Measurements from ENCODE around the gene MST1R.

Gene MST1R

DNA sequence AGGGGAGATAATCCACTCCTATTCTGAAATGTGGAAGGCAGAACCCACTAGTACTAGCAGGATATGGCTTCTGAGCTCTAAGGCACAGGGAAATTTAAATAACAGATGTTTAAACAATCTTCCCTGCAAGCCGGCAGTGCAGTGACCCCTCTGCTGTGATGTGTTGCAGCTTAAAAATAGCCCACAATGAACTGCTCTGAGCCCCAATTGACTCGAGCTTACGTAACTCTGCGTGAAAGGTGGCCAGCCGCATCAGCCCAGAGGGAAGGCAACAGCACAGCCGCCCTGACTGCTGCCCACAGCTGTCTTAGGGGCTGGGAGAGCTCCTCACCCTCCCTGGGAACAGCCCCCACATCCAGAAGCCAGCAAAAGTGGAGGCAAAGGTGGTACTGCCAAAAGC lies 21.5 kb downstream of the MST1R start:
- in situ Hi-C loops (cut with MboI; ENCODE audit: low pct_unique_long_range_greater_than_20kb, low sequenced_read_pairs), result no loop called here
- peak; percentile 24 for DNase-seq

DNA sequence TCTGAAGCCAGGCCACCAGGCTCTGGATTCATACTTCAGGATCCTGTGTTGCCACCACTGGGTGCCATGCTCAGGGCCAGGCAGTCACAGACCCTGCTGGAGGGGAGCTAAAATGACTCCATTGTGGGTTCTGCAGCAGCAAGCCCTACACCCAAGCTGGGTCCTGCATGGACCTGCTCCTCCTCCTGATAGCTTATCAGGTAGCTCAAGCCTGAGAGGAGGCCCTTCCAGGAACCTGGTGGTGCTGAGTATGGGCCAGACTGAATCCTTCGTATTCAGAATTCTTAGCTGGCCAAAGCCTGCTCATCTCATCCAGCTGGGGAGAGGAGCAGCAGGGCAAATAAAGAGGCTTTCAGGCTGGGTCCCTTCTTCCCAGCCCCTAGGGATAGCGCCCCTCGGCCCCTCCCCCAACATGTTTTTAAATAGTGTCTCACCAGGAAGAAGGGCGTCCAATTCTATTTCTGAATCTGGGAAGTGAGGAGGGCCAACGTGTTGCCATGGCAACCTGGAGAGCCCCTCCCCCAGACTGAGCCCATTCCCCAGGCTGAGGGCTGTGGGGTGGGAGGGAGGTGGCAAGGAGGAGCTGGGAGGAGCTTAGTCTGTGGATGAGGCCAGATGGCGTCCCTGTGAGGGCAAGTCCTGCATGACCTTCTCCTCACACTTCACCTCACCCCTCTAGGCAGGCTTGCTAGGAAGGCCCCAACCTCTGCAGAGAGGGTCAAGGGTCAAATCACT lies 22.9 kb downstream of the MST1R start:
- in situ Hi-C loops (cut with MboI; ENCODE audit: low pct_unique_long_range_greater_than_20kb, low sequenced_read_pairs), result no loop called here
- DNase-seq, result no peak

- in situ Hi-C loops (cut with MboI; ENCODE audit: low pct_unique_long_range_greater_than_20kb, low sequenced_read_pairs), result no loop called here
- no peak for DNase-seq
These were observed 24.0 kb downstream of the MST1R start for GRCh38 chr3:49879721-49880120.

DNA sequence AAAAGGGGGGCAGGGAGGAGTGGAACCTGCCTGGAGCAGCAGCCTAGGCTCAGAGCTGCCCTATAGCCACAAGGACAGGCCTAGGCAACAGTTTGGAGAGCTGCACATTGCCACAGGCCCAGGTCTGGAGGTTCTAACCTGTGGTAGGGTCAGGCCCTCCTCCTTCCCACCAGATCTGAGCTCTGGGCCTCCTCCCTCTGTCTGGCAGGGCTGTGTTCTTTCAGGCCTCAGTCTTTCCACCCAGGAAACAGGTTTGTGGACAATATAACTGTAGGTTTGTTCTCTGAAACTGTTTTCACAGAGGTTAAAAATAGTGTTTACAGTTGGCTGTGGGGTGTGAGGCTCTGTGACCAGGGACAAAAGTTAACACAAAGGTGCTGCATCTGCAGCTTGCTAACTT lies 25.0 kb downstream of the MST1R start:
- in situ Hi-C loops (cut with MboI; ENCODE audit: low pct_unique_long_range_greater_than_20kb, low sequenced_read_pairs), result no loop called here

DNA sequence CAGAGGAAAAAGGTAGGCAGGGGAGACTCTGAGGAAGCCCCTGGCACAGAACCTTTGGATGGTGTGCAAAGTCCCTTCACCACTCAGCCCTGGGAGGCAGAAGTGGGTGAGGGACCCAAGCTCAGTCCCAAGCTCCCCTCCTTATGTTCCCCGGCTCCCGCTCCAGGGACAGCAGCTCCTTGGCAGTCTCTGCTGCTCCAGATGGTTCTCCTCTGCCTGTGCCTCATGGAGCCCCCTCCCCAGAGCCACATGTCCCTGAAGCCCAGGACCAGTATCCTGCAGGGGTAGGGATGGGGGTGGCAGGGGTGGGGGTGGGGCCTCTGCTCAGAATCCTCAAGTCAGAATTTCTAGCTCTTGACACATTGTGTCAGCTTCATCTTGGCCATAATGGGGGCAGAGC lies 26.0 kb downstream of the MST1R start:
- DNase-seq, result no peak
- in situ Hi-C loops (cut with MboI; ENCODE audit: low pct_unique_long_range_greater_than_20kb, low sequenced_read_pairs), result no loop called here

More for the DNA sequence above, 25.0 kb downstream of the MST1R start:
- DNase-seq, result no peak

- DNase-seq, result no peak
- in situ Hi-C loops (cut with MboI; ENCODE audit: low pct_unique_long_range_greater_than_20kb, low sequenced_read_pairs), result no loop called here
These were observed 27.1 kb downstream of the MST1R start for GRCh38 chr3:49876567-49876966.

DNA sequence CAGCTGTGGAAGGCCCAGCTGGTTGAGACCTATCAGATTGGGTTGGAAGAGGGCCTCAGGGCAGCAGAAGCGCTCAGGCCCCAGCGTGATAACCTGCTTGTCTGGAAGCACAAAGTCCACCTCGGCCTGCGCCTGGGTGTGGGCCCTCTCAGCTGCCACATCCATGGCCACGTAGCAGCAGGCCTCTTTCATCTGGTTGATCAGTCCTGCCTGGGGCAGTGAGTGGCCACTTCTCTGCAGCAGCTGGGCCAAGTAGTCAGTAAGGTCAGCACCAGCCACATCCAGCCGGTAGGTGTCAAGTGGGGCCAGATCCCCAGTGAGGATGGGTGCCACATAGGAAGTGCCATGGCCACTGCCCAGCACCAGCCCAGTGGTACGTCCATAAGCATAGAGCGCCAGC lies 30.1 kb downstream of the MST1R start:
- DNase-seq, result no peak
- in situ Hi-C loops (cut with MboI; ENCODE audit: low pct_unique_long_range_greater_than_20kb, low sequenced_read_pairs), result no loop called here

- in situ Hi-C loops (cut with MboI; ENCODE audit: low pct_unique_long_range_greater_than_20kb, low sequenced_read_pairs), result no loop called here
- peak; percentile 53 for DNase-seq
These were observed 30.8 kb downstream of the MST1R start for GRCh38 chr3:49872801-49873281.

GRCh38 chr3:49871531-49872153 lies 32.0 kb downstream of the MST1R start:
- no peak for DNase-seq
- in situ Hi-C loops (cut with MboI; ENCODE audit: low pct_unique_long_range_greater_than_20kb, low sequenced_read_pairs), result no loop called here

DNA sequence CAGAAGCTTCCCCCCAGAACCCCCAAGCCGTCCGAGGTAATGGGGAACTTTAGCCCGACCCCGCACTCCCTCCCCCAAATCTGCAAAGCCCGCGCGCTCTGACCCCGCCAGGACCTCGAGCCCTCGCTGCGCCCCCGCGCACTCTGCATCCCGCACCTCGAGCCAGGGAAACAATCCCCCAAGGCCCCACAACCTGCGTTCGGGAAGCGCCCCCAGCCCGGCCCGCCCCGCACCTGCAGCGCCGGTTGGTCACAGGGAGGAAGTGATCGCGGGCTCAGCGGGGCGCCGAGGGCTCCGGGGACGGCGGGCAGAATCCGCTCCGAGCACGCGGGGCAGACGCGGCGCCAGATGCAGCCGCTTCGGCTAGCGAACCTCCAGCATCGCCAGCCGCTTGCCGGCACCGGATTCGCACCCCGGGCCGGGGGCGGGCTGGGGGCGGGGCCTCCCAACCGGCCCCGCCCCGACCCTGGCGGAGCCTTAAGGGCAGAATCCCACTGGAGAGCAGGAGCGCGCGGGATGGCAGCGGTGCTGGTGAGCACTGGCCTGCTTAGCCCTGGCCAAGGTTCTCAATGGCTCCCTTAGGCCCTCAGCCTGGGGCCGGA lies 34.0 kb downstream of the MST1R start, which contains the start of gene CAMKV:
CAMKV (minus strand) TSS at position 382 of the 602 bp plus-strand sequence. CDS start 7,518 bp downstream, outside the sequence.
- peak; percentile 58 for DNase-seq
- in situ Hi-C loops (cut with MboI; ENCODE audit: low pct_unique_long_range_greater_than_20kb, low sequenced_read_pairs), result no loop called here

- in situ Hi-C loops (cut with MboI; ENCODE audit: low pct_unique_long_range_greater_than_20kb, low sequenced_read_pairs), result no loop called here
- no peak for DNase-seq
These were observed 34.7 kb downstream of the MST1R start for GRCh38 chr3:49868862-49869466.

DNA sequence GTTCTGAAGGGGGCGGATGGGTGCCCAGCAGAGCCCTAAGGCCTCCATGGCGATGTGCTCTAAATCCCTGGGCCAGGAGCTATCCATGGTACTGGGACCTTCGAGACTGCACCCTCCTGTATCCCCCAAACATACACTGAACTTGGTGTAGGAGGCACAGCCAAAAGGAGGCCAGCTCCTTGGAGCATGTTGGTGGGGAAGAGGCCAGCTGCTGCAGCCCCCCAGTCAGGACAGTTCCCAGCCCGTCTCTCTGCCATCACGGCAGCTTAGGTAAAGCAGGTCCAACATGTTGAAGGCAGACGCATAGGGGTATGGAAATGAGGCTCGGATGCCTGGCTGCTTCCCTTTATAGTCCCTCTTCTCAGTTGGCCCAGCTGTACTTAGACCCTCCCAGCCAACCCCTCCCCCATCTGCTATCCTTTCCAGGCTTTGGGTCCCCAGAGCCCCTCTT lies 35.8 kb downstream of the MST1R start:
- in situ Hi-C loops (cut with MboI; ENCODE audit: low pct_unique_long_range_greater_than_20kb, low sequenced_read_pairs), result no loop called here
- DNase-seq, result peak; percentile 68

DNA sequence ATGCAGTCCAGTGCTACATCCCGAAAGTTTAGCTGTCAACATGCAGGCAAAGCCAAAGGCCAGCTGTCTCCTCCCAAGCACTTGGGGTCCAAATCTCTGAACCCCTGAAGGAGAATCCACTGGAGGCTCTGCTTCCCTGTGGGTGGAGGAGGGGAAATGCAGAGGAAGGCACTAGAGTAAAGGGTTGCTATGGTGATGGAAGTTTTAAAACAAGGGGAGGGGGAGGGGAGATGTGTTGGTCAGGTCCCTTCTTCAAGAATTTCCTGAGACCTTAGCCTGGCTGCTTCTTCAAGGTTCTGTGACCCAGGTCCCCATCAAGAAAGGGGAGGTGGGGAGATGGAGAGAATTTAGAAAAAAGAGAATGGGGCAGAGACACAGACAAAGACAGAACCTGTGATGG lies 36.3 kb downstream of the MST1R start:
- in situ Hi-C loops (cut with MboI; ENCODE audit: low pct_unique_long_range_greater_than_20kb, low sequenced_read_pairs), result no loop called here

GRCh38 chr3:49865198-49865784 lies 38.4 kb downstream of the MST1R start:
- no peak for DNase-seq
- in situ Hi-C loops (cut with MboI; ENCODE audit: low pct_unique_long_range_greater_than_20kb, low sequenced_read_pairs), result no loop called here

More for the DNA sequence above, 36.3 kb downstream of the MST1R start:
- DNase-seq, result no peak

GRCh38 chr3:49864505-49864904 lies 39.2 kb downstream of the MST1R start:
- in situ Hi-C loops (cut with MboI; ENCODE audit: low pct_unique_long_range_greater_than_20kb, low sequenced_read_pairs), result no loop called here
- no peak for DNase-seq

DNA sequence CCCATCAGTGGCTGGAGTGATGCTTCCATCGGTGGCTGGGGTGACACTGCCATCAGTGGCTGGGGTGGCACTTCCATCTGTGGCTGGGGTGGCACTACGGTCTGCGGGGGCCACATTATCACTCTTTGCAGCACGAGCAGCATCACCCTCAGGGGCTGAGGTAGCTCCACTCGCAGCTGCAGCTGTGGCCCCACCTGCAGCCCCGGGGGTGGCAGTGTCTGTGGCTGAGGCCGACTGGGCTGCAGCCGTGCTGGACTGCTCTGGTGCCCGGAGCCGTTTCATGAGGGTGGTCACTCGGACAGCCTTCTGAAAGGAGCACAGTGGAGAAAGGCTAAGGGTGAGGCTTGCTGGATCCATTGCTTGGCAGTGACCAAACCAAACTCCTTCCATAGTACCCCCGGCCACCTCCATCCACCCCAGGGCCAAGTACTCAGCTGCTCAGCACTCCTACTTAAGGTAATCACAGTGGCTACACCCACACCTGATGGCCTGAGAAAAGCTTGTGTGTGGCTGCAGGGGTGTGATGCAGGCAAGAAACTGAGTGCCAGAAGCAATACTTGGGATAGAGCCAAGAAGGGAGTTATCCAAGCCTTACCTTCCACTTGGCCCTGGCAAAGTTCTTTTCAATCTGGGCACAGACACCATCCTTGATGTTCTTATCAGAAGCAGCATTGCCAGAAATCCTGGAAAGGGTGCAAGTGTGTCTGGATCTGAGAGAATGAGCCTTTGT lies 43.9 kb downstream of the MST1R start:
- DNase-seq, result no peak
- in situ Hi-C loops (cut with MboI; ENCODE audit: low pct_unique_long_range_greater_than_20kb, low sequenced_read_pairs), result no loop called here

GRCh38 chr3:49856181-49857005 lies 47.3 kb downstream of the MST1R start, which contains the start of gene TRAIP:
TRAIP (minus strand) TSS chr3:49856564; CDS start chr3:49856453, 111 bp downstream.
- DNase-seq, result peak; percentile 98
- in situ Hi-C loops (cut with MboI; ENCODE audit: low pct_unique_long_range_greater_than_20kb, low sequenced_read_pairs), result no loop called here

- in situ Hi-C loops (cut with MboI; ENCODE audit: low pct_unique_long_range_greater_than_20kb, low sequenced_read_pairs), result no loop called here
- no peak for DNase-seq
These were observed 48.0 kb downstream of the MST1R start for GRCh38 chr3:49855662-49856061.

Data from KBM-7 (cell line).